Cardiac atrium fibroblast (primary cell): ENCODE results near the gene MSX2. TPM values are rescaled to one million over a fixed set of nuclear protein-coding genes. Genes with fewer than 3 reads are reported as not detected.

Experiments
- total RNA-seq: library from RNA; depleted of rRNA; stranded (reverse); fragments of >200 nt; gene quantifications from 2 replicates; pipeline ENCODE4 v1.2.3, GENCODE V29; 2015

The MSX2 gene
- 0.97 and 2.3 TPM in 2 replicates for total RNA-seq

GRCh38 chr5:174724484-174725260 is at the start of gene MSX2:
MSX2 (plus strand) TSS chr5:174724582; CDS start chr5:174724660, 78 bp downstream.

